ENCODE results near the gene XPR1. TPM values are rescaled to one million over a fixed set of nuclear protein-coding genes. Genes with fewer than 3 reads are reported as not detected.

XPR1 gene
- total and polyA plus RNA-seq, 10 of the 15 experiments (the other 5 are each of a cell fraction or from before 2014, with no cell fraction given): 1.1 to 33.9 (median 11.3) TPM

GRCh38 chr1:180851995-180852887, 220.4 kb downstream of the XPR1 start (continued):
- TF ChIP-seq HCFC1 (IDR thresholded peaks at IDR 0.05; ENCODE audit: low read length) (no peak), BACH1 (IDR thresholded peaks at IDR 0.05; ENCODE audit: borderline replicate concordance) (no peak), E2F8 (IDR thresholded peaks at IDR 0.05; ENCODE audit: low read depth, partially characterized antibody) (no peak), SPI1 (IDR thresholded peaks at IDR 0.05; ENCODE audit: borderline replicate concordance, insufficient read depth, low read depth, low read length) (peak; percentile 71), E2F4 (IDR thresholded peaks at IDR 0.05; ENCODE audit: low read depth, low read length) (no peak), MTA2 (IDR thresholded peaks at IDR 0.05; ENCODE audit: low read depth) (peak; percentile 89), ZBTB4 (CRISPR knock-in tag; IDR thresholded peaks at IDR 0.05) (no peak), STAT3 (IDR thresholded peaks at IDR 0.05; ENCODE audit: low read depth, low read length) (no peak), NFIC (IDR thresholded peaks at IDR 0.05; ENCODE audit: low read depth, low read length) (peak; percentile 69; the same call in 1 of the 2 replicates), IKZF2 (IDR thresholded peaks at IDR 0.05) (peak; percentile 55 to 71; a peak in 3 of 4 replicates), ZBTB33 (IDR thresholded peaks at IDR 0.05) (no peak), TBL1XR1 (IDR thresholded peaks at IDR 0.05; ENCODE audit: low read depth, low read length) (peak; percentile 68; the same call in 1 of the 2 replicates), RBBP5 (conservative IDR thresholded peaks at IDR 0.05) (no peak), POLR2A (IDR thresholded peaks at IDR 0.05; ENCODE audit: low read depth, low read length) (no peak), SP1 (IDR thresholded peaks at IDR 0.05; ENCODE audit: low read depth, low read length) (no peak), NBN (IDR thresholded peaks at IDR 0.05) (no peak), USF1 (IDR thresholded peaks at IDR 0.05; ENCODE audit: borderline replicate concordance, extremely low read length, insufficient read depth, low read depth, low read length) (no peak)
